AG04450 (cell line): Measurements from ENCODE around the gene TENT5C. TPM values are rescaled to one million over a fixed set of nuclear protein-coding genes. Genes with fewer than 3 reads are reported as not detected.

ENCODE experiments used
- CTCF ChIA-PET: fragments of 300-600, 350-600 bp; formaldehyde crosslinking; extraction: SDS; loops from one replicate; lab custom pipeline; 2022; ENCODE audit warnings: antibody characterized with exemption, inconsistent platforms; lab: Charles Lee
- POLR2A ChIA-PET: fragments of 350-600 bp; formaldehyde crosslinking; extraction: SDS; loops from one replicate; lab custom pipeline; 2021; ENCODE audit warnings: antibody characterized with exemption, inconsistent platforms; lab: Yijun Ruan, JAX
- DNase-seq: peaks from one replicate; pipeline ENCODE4 v3.0.0-alpha.2; 2011; ENCODE audit warnings: low read depth, low spot score
- H3K27ac ChIP-seq: one replicate; pipeline ENCODE4 v1.5.1; 2012; ENCODE audit warnings: low read depth, low read length, control low read depth
- H3K27me3 ChIP-seq: one replicate; pipeline ENCODE4 v1.6.0; 2012; ENCODE audit warnings: low read length; ENCODE audit not compliant: control insufficient read depth, insufficient read depth
- H3K4me3 ChIP-seq: 2 replicates; pipeline ENCODE4 v1.5.1; 2011; ENCODE audit warnings: mild to moderate bottlenecking, low read depth, low read length, control low read depth
- H3K9me3 ChIP-seq: 2 replicates; pipeline ENCODE4 v1.5.1; 2012; ENCODE audit warnings: low read length; ENCODE audit not compliant: control insufficient read depth, insufficient read depth
- polyA plus RNA-seq: library from polyadenylated mRNA; depleted of rRNA; stranded (reverse); fragments of >200 nt; gene quantifications from 2 replicates; pipeline ENCODE4 v1.2.3, GENCODE V29; 2011; rRNA removed
- TF ChIP-seq, protein P1 (sequence below): IDR thresholded peaks from 2 replicates; pipeline ENCODE4 v1.5.1; 2011; ENCODE audit warnings: low read depth, low read length, control low read depth, inconsistent platforms

TENT5C gene
- polyA plus RNA-seq, 1 experiment, result 29.2 TPM

DNA sequence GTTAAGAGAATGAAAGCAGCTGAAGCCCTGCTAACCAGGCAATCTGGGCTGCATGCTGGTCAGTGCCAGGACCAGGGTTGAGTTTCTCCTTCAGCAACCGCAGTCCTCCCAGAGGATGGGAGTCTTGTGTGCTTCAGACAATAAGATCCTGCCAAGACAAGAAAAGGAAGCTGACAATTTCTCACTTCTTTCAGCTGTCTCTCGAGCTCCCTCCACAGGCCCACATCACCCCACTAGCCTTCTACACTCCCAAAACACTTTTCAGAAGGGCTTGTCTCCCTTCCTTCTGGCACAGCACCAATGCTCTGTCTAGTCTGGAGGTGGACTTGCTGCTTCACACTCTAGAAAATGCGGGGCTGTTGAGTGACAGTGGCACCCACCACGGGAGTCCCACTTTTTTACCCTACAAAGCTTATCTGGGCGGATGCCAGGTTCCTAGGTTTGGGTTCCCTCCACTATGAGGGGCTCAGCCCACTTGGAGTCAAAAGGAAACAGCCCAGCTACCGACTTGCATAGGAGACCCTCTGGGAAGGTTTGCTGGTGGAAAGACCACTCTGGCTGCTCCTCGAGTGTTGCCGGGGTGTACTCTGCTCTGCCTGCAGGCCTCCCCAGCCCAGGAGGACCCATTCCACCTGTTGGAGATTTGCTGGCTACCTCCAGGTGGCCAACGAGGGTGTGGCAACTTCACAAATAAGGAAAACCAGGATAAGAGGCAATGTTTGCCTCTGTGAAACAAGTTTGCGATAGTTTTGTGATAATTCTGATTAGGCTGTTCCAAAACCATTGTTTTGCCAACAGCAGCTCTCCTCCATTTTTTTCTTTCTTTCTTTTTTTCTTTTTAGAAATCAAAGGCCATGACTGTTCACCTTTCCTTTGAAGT is 68.9 kb downstream of the TENT5C start:
- H3K4me3 ChIP-seq, result no peak overlapping the region
- no peak for DNase-seq
- H3K27me3 ChIP-seq, result no peaks in the 10 kb centered on the region
- CTCF ChIA-PET, result interaction anchor here (0.9 to 2.3 kb wide), 7 partner anchors 8 to 161 kb away, joined by 3 to 13 read pairs (median 4); no protein-coding TSS in a partner anchor
- H3K9me3 ChIP-seq, result no peaks in the 10 kb centered on the region
- H3K27ac ChIP-seq, result no peak overlapping the region
- TF ChIP-seq, protein P1, sequence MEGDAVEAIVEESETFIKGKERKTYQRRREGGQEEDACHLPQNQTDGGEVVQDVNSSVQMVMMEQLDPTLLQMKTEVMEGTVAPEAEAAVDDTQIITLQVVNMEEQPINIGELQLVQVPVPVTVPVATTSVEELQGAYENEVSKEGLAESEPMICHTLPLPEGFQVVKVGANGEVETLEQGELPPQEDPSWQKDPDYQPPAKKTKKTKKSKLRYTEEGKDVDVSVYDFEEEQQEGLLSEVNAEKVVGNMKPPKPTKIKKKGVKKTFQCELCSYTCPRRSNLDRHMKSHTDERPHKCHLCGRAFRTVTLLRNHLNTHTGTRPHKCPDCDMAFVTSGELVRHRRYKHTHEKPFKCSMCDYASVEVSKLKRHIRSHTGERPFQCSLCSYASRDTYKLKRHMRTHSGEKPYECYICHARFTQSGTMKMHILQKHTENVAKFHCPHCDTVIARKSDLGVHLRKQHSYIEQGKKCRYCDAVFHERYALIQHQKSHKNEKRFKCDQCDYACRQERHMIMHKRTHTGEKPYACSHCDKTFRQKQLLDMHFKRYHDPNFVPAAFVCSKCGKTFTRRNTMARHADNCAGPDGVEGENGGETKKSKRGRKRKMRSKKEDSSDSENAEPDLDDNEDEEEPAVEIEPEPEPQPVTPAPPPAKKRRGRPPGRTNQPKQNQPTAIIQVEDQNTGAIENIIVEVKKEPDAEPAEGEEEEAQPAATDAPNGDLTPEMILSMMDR, result peak; percentile 55
- POLR2A ChIA-PET, result interaction anchor here (0.6 to 1.0 kb wide), 2 partner anchors 14 to 68 kb away, joined by 4 to 6 read pairs; partner anchors contain the start of gene TENT5C

DNA sequence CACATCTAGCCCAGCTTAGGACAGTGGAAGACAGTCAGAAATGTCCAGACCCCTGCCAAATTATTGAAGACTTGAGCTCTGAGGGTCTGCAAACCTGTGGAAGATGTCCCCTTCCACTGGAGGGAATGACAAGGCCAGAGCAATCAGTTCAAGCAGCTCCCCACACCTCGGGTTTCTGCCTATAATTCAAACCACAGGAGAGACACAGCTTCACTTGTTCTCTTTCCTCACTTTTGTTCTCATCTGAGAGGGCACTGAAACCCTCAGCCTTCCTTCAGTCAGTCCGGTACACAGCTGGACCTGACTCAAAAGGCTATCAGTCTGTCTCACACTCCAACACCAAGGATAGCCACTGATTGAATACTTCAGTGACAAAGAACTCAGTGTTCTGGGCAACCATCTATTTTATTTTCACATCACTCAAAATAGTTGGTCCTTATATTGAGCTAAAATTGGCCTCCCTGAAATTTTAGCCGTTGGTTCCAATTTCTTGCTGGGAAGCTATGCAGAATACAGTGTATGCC is 70.1 kb downstream of the TENT5C start:
- ChIA-PET CTCF (interaction anchor here (1.6 kb wide), 1 partner anchor 79 kb away, joined by 3 read pairs; no protein-coding TSS in a partner anchor), POLR2A (no interaction called here)
- no peaks in the 10 kb centered on the region for H3K27me3 ChIP-seq
- no peak overlapping the region for H3K4me3 ChIP-seq
- H3K27ac ChIP-seq, result no peak overlapping the region
- H3K9me3 ChIP-seq, result no peaks in the 10 kb centered on the region
- TF ChIP-seq, protein P1, result no peak
- DNase-seq, result no peak

DNA sequence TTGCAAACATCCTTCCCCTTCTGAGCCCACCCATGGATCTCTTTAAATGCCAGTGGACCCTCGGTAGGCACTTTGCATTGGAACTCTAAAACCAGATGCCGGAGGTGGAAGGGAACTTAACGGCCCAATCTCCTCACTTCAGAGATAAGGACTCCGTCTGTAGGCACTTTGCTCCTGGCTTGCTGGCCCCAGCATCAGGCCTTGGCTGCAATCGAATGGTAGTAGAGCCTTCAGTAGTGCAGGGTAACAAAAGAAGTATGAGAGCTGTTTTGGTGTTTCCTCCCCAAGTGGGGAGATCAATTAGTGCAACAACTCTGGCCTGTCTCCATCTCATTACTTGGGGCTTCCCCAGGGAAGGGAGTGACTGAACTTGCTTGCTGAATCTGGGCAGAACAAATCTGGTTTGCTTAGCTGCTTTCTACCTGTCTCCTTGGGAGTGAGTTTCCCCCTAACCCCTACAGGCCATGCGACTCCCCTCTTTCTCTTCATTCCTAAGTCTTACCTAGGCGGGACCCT is 70.8 kb downstream of the TENT5C start:
- TF ChIP-seq, protein P1, result no peak
- H3K27me3 ChIP-seq, result no peaks in the 10 kb centered on the region
- no peak overlapping the region for H3K27ac ChIP-seq
- ChIA-PET CTCF (no interaction called here), POLR2A (no interaction called here)
- H3K9me3 ChIP-seq, result no peaks in the 10 kb centered on the region
- H3K4me3 ChIP-seq, result no peak overlapping the region
- no peak for DNase-seq

Other genes with a start within 250 kb of the TENT5C start
- gene MAN1A2, start 238.6 kb upstream of the TENT5C start, polyA plus RNA-seq, result 37.2 and 40.7 TPM in 2 replicates